Endothelial cell (in vitro differentiated cells): ENCODE measurements around the gene CNGA4. TPM values are rescaled to one million over a fixed set of nuclear protein-coding genes. Genes with fewer than 3 reads are reported as not detected.

ENCODE experiments used
- DNase-seq: peaks from one replicate; pipeline ENCODE4 v3.0.0; 2021; ENCODE audit warnings: low spot score
- H3K27ac Mint-ChIP-seq: one replicate; pipeline ENCODE4 v1.8.0; 2021; ENCODE audit warnings: mixed read lengths, inconsistent platforms; ENCODE audit not compliant: unreplicated experiment
- H3K27me3 Mint-ChIP-seq: one replicate; pipeline ENCODE4 v1.8.0; 2021; ENCODE audit warnings: mild to moderate bottlenecking, moderate library complexity, mixed read lengths, inconsistent platforms; ENCODE audit not compliant: unreplicated experiment
- H3K36me3 Mint-ChIP-seq: one replicate; pipeline ENCODE4 v1.8.0; 2021; ENCODE audit warnings: mild to moderate bottlenecking, low read depth, mixed read lengths, inconsistent platforms; ENCODE audit not compliant: unreplicated experiment
- H3K4me1 Mint-ChIP-seq: one replicate; pipeline ENCODE4 v1.8.0; 2021; ENCODE audit warnings: mild to moderate bottlenecking, mixed read lengths, inconsistent platforms; ENCODE audit not compliant: unreplicated experiment
- H3K4me3 Mint-ChIP-seq: one replicate; pipeline ENCODE4 v1.8.0; 2021; ENCODE audit warnings: mild to moderate bottlenecking, mixed read lengths, inconsistent platforms; ENCODE audit not compliant: unreplicated experiment
- H3K9me3 Mint-ChIP-seq: one replicate; pipeline ENCODE4 v1.8.0; 2021; ENCODE audit warnings: mixed read lengths, inconsistent platforms; ENCODE audit not compliant: unreplicated experiment
- total RNA-seq: library from RNA; stranded (reverse); fragmentation: NEBNext Ultra II Directional; extraction: Animal tissue kit (Norgen Biotek cat#: 25700); gene quantifications from one replicate; pipeline ENCODE4 v1.2.1, GENCODE V29; 2021; ENCODE audit not compliant: unreplicated experiment
- TF ChIP-seq, protein P1 (sequence below): fragments of 200-600 bp; sonication (generic); IDR thresholded peaks from one replicate; pipeline ENCODE4 v1.5.0; 2021; ENCODE audit warnings: antibody characterized with exemption; ENCODE audit not compliant: unreplicated experiment

The CNGA4 gene
- total RNA-seq, 1 donor from 2014 or later = not detected

DNA sequence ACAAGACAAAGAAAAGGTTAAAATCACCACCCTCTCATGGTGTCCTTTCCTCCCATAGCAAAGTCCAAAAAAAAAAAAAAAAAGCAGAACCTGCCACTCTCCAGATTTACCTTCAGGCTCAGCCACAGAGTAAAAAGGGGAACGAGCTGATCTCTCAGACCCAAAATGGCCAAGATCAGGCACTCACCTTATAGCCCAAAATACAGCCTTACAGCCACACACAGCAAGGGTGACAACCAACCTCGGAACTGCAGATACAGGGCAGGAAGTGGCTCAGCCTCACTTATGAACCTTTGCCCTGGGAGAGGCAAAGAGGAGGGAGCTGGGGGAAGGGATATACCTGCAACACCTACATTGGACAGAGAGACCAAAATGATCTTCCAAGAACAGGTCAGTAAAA is 9.0 kb upstream of the CNGA4 start:
- Mint-ChIP-seq H3K27me3 (peaks cover 3% of the 10 kb centered on the region), H3K36me3 (no peaks in the 10 kb centered on the region), H3K4me1 (peaks cover 34% of the 10 kb centered on the region), H3K4me3 (no peak overlapping the region), H3K9me3 (no peaks in the 10 kb centered on the region), H3K27ac (no peak overlapping the region)
- TF ChIP-seq, protein P1, sequence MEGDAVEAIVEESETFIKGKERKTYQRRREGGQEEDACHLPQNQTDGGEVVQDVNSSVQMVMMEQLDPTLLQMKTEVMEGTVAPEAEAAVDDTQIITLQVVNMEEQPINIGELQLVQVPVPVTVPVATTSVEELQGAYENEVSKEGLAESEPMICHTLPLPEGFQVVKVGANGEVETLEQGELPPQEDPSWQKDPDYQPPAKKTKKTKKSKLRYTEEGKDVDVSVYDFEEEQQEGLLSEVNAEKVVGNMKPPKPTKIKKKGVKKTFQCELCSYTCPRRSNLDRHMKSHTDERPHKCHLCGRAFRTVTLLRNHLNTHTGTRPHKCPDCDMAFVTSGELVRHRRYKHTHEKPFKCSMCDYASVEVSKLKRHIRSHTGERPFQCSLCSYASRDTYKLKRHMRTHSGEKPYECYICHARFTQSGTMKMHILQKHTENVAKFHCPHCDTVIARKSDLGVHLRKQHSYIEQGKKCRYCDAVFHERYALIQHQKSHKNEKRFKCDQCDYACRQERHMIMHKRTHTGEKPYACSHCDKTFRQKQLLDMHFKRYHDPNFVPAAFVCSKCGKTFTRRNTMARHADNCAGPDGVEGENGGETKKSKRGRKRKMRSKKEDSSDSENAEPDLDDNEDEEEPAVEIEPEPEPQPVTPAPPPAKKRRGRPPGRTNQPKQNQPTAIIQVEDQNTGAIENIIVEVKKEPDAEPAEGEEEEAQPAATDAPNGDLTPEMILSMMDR = no peak
- DNase-seq = no peak

DNA sequence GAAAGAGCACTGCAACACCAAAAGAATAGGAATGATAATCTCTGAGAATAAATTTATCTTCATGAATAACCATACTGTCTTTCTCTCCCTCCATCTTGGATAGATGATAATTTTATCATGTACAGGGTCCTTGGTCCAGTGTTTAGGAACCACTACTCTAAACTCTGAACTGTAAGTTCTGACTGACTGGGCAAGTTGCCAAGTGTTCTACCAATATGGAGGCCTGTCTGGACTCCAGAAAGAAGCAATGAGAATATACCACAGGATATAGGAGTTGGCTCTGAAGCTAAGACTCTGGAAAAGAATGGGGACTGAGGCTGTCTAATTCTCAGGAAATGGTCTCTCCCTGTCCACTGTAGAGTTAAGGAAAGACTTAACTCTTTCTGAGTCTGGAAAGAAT is 6.0 kb upstream of the CNGA4 start:
- no peak for DNase-seq
- Mint-ChIP-seq H3K27ac (no peak overlapping the region), H3K4me3 (peak overlapping the region; percentile 77), H3K4me1 (peaks cover 17% of the 10 kb centered on the region), H3K27me3 (peaks cover 3% of the 10 kb centered on the region), H3K9me3 (no peaks in the 10 kb centered on the region), H3K36me3 (no peaks in the 10 kb centered on the region)
- TF ChIP-seq, protein P1 = no peak

DNA sequence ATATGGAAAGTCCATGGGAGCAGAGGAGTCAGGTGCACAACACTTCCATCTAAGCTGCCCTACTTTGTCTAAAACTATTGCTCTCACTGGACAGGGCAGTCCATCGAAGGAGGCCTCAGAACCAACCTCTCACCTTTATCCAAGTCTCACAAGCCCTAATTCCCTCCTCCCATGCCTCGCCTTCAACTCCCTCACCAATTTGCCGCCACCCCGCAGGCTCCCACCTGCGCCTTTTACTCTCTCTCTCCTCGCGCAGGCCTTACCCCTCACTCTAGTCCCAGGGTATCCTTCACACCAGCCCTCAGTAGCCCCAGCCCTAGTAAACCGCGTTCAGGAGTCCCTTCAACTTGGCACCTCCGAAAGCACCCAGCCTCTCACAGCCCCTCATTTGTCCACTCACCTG is 4.9 kb upstream of the CNGA4 start:
- Mint-ChIP-seq H3K27ac (peak overlapping the region; percentile 90), H3K36me3 (no peaks in the 10 kb centered on the region), H3K4me1 (peaks cover 17% of the 10 kb centered on the region), H3K27me3 (peaks cover 3% of the 10 kb centered on the region), H3K4me3 (peak overlapping the region; percentile 99), H3K9me3 (no peaks in the 10 kb centered on the region)
- TF ChIP-seq, protein P1 = no peak
- peak; percentile 20 for DNase-seq

DNA sequence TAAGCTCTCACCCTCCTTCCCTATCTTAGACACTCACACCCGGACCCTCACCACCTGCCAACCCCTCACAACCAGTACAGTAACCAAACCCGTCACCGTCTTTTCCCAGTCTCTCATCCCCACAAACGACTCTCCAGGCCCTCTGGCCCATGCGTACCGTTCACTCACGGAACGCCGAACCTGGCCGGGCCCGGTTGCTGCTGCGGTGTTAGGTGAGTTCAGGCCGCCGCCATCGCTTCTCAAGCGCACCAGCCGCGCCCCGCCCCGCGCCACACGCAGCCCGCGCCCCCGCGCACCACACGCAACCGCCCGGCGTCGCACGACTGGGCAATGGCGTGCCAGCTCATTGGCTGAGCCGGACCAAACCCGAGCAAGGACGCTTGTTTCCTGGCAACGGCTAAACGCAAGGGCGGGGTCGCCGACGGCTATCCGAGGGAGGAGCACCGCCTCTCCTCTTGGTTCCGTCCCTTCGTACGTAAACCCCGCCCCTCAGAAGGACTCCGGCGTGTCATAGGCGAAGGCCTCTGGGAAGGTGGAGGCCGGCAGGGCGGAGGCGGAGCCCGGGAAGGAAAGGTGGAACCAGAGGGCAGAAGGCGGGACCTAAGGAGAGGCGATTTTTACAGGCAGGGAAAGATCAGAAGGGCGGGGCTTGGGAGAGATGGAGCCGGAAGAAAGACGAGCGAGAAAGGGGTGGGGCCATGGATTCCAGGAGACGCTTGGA is 4.3 kb upstream of the CNGA4 start, which contains the start of gene FHIP1B:
Gene FHIP1B (minus strand): TSS at position 250 of the 721 bp plus-strand sequence. CDS start 10,120 bp downstream, outside the sequence.
- TF ChIP-seq, protein P1 = no peak
- H3K27me3 Mint-ChIP-seq = peaks cover 3% of the 10 kb centered on the region
- no peaks in the 10 kb centered on the region for H3K36me3 Mint-ChIP-seq
- H3K4me3 Mint-ChIP-seq = peak within 1 kb of the TSS; percentile 99
- peak within 1 kb of the TSS; percentile 90 for H3K27ac Mint-ChIP-seq
- H3K4me1 Mint-ChIP-seq = peaks cover 16% of the 10 kb centered on the region
- DNase-seq = peak; percentile 98
- H3K9me3 Mint-ChIP-seq = no peaks in the 10 kb centered on the region

DNA sequence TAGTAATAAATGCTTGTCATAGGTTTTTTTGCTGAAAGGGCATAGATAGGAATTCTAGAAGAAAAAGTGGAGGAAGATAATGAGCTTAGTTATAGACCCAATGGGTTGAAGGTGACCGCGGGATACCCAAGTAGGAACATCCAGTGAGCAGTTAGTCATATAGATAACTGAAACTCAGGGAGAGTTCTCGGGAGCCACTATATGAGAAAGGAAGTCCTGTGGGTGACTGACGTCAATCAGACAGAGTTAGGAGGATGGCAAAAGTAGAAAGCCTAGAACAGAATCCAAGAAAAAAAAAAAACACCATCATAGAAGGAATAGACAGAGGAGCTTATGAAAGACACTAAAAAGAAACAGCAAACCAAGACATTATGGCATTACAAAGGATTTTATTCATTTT is 1.6 kb upstream of the CNGA4 start:
- H3K4me1 Mint-ChIP-seq = peaks cover 13% of the 10 kb centered on the region
- DNase-seq = no peak
- no peak overlapping the region for H3K4me3 Mint-ChIP-seq
- no peaks in the 10 kb centered on the region for H3K36me3 Mint-ChIP-seq
- H3K27me3 Mint-ChIP-seq = peaks cover 5% of the 10 kb centered on the region
- no peak overlapping the region for H3K27ac Mint-ChIP-seq
- no peaks in the 10 kb centered on the region for H3K9me3 Mint-ChIP-seq
- TF ChIP-seq, protein P1 = no peak
